Measurements from ENCODE around the gene FREM1. TPM values are rescaled to one million over a fixed set of nuclear protein-coding genes. Genes with fewer than 3 reads are reported as not detected.

Gene FREM1
- total and polyA plus RNA-seq, 2 experiments from 2014 or later, result 0.78 to 3.1 TPM

DNA sequence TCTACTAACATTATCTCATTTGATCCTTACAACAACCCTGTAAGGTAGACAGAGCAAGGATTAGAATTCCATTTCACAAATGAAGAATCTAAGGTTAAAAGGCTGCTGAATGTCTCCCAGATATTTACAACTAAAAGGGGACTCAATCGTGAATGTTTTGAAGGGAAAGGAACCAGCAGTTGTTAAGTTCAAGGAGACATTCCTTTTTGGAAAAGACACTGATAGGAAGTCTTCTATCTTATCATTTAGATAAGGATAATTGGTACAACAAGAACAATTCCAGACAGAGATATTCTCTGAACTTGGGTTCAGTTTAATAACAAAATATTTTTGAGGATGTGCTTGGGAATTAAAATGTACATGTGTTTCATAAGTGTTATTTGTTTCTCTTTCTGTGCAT, 150.2 kb downstream of the FREM1 start:
- Histone ChIP-seq H3K4me1 (ENCODE audit: insufficient read depth) (no peaks in the 10 kb centered on the region), H3K9me2 (ENCODE audit: insufficient read depth) (peaks cover 4% of the 10 kb centered on the region; the same call in 1 of the 2 replicates), H3K27me3 (ENCODE audit: insufficient read depth) (no peaks in the 10 kb centered on the region), H3K4me3 (no peak overlapping the region), H3F3A (replicated peaks; ENCODE audit: low read depth) (no peaks in the 10 kb centered on the region), H3K79me2 (replicated peaks; ENCODE audit: insufficient read depth) (no peaks in the 10 kb centered on the region), H4K20me1 (replicated peaks; ENCODE audit: insufficient read depth) (no peaks in the 10 kb centered on the region), H3K4me2 (no peak overlapping the region), H3K27ac (ENCODE audit: low read depth) (no peak overlapping the region), H3K36me3 (ENCODE audit: insufficient read depth) (no peaks in the 10 kb centered on the region), H2AFZ (no peak overlapping the region)
- DNase-seq (ENCODE audit: low spot score) (no peak), ATAC-seq (no peak)
- no peak overlapping the region for H3K27ac Mint-ChIP-seq
- H3K27me3 Mint-ChIP-seq (ENCODE audit: insufficient read depth, low read depth, poor library complexity), result no peaks in the 10 kb centered on the region
- H3K4me1 Mint-ChIP-seq, result no peaks in the 10 kb centered on the region
- no peaks in the 10 kb centered on the region for H3K9me3 Mint-ChIP-seq
- H3K36me3 Mint-ChIP-seq (ENCODE audit: low read depth), result no peaks in the 10 kb centered on the region
- TF ChIP-seq ZNF114 (CRISPR knock-in tag; IDR thresholded peaks at IDR 0.05), result no peak
- no peak for TF ChIP-seq EZH2phosphoT487 (IDR thresholded peaks at IDR 0.05; ENCODE audit: unreplicated experiment)
- TF ChIP-seq, protein P1, sequence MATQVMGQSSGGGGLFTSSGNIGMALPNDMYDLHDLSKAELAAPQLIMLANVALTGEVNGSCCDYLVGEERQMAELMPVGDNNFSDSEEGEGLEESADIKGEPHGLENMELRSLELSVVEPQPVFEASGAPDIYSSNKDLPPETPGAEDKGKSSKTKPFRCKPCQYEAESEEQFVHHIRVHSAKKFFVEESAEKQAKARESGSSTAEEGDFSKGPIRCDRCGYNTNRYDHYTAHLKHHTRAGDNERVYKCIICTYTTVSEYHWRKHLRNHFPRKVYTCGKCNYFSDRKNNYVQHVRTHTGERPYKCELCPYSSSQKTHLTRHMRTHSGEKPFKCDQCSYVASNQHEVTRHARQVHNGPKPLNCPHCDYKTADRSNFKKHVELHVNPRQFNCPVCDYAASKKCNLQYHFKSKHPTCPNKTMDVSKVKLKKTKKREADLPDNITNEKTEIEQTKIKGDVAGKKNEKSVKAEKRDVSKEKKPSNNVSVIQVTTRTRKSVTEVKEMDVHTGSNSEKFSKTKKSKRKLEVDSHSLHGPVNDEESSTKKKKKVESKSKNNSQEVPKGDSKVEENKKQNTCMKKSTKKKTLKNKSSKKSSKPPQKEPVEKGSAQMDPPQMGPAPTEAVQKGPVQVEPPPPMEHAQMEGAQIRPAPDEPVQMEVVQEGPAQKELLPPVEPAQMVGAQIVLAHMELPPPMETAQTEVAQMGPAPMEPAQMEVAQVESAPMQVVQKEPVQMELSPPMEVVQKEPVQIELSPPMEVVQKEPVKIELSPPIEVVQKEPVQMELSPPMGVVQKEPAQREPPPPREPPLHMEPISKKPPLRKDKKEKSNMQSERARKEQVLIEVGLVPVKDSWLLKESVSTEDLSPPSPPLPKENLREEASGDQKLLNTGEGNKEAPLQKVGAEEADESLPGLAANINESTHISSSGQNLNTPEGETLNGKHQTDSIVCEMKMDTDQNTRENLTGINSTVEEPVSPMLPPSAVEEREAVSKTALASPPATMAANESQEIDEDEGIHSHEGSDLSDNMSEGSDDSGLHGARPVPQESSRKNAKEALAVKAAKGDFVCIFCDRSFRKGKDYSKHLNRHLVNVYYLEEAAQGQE (IDR thresholded peaks at IDR 0.05; ENCODE audit: unreplicated experiment), result no peak
- no peak for TF ChIP-seq ZNF331 (CRISPR knock-in tag; IDR thresholded peaks at IDR 0.05; ENCODE audit: low read depth)
- TF ChIP-seq, protein P2, sequence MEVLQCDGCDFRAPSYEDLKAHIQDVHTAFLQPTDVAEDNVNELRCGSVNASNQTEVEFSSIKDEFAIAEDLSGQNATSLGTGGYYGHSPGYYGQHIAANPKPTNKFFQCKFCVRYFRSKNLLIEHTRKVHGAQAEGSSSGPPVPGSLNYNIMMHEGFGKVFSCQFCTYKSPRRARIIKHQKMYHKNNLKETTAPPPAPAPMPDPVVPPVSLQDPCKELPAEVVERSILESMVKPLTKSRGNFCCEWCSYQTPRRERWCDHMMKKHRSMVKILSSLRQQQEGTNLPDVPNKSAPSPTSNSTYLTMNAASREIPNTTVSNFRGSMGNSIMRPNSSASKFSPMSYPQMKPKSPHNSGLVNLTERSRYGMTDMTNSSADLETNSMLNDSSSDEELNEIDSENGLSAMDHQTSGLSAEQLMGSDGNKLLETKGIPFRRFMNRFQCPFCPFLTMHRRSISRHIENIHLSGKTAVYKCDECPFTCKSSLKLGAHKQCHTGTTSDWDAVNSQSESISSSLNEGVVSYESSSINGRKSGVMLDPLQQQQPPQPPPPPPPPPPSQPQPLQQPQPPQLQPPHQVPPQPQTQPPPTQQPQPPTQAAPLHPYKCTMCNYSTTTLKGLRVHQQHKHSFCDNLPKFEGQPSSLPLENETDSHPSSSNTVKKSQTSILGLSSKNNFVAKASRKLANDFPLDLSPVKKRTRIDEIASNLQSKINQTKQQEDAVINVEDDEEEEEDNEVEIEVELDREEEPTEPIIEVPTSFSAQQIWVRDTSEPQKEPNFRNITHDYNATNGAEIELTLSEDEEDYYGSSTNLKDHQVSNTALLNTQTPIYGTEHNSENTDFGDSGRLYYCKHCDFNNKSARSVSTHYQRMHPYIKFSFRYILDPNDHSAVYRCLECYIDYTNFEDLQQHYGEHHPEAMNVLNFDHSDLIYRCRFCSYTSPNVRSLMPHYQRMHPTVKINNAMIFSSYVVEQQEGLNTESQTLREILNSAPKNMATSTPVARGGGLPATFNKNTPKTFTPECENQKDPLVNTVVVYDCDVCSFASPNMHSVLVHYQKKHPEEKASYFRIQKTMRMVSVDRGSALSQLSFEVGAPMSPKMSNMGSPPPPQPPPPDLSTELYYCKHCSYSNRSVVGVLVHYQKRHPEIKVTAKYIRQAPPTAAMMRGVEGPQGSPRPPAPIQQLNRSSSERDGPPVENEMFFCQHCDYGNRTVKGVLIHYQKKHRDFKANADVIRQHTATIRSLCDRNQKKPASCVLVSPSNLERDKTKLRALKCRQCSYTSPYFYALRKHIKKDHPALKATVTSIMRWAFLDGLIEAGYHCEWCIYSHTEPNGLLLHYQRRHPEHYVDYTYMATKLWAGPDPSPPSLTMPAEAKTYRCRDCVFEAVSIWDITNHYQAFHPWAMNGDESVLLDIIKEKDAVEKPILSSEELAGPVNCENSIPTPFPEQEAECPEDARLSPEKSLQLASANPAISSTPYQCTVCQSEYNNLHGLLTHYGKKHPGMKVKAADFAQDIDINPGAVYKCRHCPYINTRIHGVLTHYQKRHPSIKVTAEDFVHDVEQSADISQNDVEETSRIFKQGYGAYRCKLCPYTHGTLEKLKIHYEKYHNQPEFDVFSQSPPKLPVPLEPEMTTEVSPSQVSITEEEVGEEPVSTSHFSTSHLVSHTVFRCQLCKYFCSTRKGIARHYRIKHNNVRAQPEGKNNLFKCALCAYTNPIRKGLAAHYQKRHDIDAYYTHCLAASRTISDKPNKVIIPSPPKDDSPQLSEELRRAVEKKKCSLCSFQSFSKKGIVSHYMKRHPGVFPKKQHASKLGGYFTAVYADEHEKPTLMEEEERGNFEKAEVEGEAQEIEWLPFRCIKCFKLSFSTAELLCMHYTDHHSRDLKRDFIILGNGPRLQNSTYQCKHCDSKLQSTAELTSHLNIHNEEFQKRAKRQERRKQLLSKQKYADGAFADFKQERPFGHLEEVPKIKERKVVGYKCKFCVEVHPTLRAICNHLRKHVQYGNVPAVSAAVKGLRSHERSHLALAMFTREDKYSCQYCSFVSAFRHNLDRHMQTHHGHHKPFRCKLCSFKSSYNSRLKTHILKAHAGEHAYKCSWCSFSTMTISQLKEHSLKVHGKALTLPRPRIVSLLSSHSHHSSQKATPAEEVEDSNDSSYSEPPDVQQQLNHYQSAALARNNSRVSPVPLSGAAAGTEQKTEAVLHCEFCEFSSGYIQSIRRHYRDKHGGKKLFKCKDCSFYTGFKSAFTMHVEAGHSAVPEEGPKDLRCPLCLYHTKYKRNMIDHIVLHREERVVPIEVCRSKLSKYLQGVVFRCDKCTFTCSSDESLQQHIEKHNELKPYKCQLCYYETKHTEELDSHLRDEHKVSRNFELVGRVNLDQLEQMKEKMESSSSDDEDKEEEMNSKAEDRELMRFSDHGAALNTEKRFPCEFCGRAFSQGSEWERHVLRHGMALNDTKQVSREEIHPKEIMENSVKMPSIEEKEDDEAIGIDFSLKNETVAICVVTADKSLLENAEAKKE (CRISPR knock-in tag; IDR thresholded peaks at IDR 0.05), result no peak
- no peak for TF ChIP-seq STAT1 (IDR thresholded peaks at IDR 0.05; ENCODE audit: unreplicated experiment)
- TF ChIP-seq, protein P3, sequence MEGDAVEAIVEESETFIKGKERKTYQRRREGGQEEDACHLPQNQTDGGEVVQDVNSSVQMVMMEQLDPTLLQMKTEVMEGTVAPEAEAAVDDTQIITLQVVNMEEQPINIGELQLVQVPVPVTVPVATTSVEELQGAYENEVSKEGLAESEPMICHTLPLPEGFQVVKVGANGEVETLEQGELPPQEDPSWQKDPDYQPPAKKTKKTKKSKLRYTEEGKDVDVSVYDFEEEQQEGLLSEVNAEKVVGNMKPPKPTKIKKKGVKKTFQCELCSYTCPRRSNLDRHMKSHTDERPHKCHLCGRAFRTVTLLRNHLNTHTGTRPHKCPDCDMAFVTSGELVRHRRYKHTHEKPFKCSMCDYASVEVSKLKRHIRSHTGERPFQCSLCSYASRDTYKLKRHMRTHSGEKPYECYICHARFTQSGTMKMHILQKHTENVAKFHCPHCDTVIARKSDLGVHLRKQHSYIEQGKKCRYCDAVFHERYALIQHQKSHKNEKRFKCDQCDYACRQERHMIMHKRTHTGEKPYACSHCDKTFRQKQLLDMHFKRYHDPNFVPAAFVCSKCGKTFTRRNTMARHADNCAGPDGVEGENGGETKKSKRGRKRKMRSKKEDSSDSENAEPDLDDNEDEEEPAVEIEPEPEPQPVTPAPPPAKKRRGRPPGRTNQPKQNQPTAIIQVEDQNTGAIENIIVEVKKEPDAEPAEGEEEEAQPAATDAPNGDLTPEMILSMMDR (conservative IDR thresholded peaks at IDR 0.05; ENCODE audit: low read depth in 2 of 2), result no peak
- no peak for TF ChIP-seq JUNB (IDR thresholded peaks at IDR 0.05; ENCODE audit: unreplicated experiment)
- no peak for TF ChIP-seq EZH2 (IDR thresholded peaks at IDR 0.05; ENCODE audit: low read depth, unreplicated experiment)
- no peak for TF ChIP-seq CREB1 (CRISPR knock-in tag; IDR thresholded peaks at IDR 0.05; ENCODE audit: low read depth)
- TF ChIP-seq POLR2AphosphoS5 (IDR thresholded peaks at IDR 0.05; ENCODE audit: low read depth), result no peak
- no peak for TF ChIP-seq NANOG (IDR thresholded peaks at IDR 0.05; ENCODE audit: borderline replicate concordance)
- TF ChIP-seq, protein P4, sequence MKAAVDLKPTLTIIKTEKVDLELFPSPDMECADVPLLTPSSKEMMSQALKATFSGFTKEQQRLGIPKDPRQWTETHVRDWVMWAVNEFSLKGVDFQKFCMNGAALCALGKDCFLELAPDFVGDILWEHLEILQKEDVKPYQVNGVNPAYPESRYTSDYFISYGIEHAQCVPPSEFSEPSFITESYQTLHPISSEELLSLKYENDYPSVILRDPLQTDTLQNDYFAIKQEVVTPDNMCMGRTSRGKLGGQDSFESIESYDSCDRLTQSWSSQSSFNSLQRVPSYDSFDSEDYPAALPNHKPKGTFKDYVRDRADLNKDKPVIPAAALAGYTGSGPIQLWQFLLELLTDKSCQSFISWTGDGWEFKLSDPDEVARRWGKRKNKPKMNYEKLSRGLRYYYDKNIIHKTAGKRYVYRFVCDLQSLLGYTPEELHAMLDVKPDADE (IDR thresholded peaks at IDR 0.05), result no peak
- H3K4me3 Mint-ChIP-seq, result no peak overlapping the region
